ENCODE results near the gene POU3F3.

DNA sequence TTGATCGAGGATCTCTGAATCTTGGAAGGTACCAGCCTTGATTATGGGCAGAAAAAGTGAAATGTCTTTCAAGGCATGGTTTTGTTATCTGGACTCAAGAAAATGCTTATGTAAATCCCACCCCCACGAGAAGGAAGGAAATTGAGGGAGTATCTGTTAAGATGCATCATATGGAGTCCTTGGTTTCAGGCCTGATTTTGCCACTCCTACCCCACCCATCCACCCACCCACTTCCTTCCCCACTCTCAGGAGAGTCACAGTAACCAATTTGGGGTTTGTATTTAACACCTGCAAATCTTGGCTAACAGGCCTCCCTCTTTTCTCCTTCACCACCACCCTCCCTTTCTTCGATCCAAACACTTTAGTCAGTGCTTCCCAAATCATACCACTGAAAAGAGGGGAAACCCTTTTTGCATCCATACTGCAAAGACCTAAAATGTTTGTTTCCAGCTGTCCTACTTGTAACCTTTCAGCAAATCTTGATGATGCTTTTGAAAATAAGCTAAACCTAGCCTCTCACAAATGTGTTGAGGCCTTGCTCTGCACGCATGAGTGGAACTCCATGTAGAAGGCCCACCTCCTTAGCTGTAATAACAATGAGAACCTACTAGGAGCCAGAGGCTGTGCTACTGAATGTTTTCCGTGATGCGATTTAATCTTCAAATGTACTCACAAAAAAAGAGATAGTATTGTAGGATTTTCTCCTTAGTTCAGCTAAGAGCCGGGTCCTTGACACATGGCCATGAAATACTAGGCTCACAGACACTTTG is 34.8 kb downstream of the POU3F3 start:
- TF ChIP-seq CTCF (IDR thresholded peaks at IDR 0.05 in 2 of 3, conservative IDR thresholded peaks at IDR 0.05 in 1 of 3; ENCODE audit: borderline replicate concordance in 1 of 3, insufficient read depth in 1 of 3, low read depth in 2 of 3, low read length in 2 of 3) (no peak), RAD21 (IDR thresholded peaks at IDR 0.05; ENCODE audit: low read depth) (no peak), POLR2AphosphoS5 (IDR thresholded peaks at IDR 0.05; ENCODE audit: low read depth, low read length) (no peak), POLR2A (IDR thresholded peaks at IDR 0.05; ENCODE audit: borderline replicate concordance, extremely low read depth, insufficient read depth, insufficient read length) (no peak), REST (IDR thresholded peaks at IDR 0.05; ENCODE audit: low read depth) (no peak), ELF1 (IDR thresholded peaks at IDR 0.05; ENCODE audit: borderline replicate concordance, low read depth) (no peak), EGR1 (IDR thresholded peaks at IDR 0.05; ENCODE audit: low read depth) (no peak), EZH2 (IDR thresholded peaks at IDR 0.05) (no peak)

Data from HCT116 (cell line).